ENCODE data around the gene LRP1.

The LRP1 gene

DNA sequence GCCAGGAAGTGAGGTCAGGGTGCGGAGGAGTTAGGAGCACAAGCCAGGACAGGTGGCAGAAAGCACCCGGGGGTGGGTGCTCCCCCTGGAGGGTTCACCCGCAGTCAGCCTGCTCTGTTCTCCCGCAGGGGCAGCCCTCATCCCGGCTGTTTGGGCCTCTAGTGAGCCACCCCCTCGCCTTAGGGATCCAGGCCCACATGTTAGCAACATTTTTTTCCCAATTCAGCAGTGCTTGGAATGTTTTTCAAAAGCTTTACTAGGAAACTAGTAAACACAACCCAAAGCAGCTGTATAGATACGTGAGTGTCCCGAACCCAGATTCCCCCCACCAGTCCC is 59.8 kb downstream of the LRP1 start:
- DNase-seq (ENCODE audit: low spot score) = no peak
- Histone ChIP-seq H3K27ac (no peak overlapping the region), H3K4me3 (no peak overlapping the region)
- TF ChIP-seq, protein P1, sequence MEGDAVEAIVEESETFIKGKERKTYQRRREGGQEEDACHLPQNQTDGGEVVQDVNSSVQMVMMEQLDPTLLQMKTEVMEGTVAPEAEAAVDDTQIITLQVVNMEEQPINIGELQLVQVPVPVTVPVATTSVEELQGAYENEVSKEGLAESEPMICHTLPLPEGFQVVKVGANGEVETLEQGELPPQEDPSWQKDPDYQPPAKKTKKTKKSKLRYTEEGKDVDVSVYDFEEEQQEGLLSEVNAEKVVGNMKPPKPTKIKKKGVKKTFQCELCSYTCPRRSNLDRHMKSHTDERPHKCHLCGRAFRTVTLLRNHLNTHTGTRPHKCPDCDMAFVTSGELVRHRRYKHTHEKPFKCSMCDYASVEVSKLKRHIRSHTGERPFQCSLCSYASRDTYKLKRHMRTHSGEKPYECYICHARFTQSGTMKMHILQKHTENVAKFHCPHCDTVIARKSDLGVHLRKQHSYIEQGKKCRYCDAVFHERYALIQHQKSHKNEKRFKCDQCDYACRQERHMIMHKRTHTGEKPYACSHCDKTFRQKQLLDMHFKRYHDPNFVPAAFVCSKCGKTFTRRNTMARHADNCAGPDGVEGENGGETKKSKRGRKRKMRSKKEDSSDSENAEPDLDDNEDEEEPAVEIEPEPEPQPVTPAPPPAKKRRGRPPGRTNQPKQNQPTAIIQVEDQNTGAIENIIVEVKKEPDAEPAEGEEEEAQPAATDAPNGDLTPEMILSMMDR (IDR thresholded peaks at IDR 0.05) = no peak

DNA sequence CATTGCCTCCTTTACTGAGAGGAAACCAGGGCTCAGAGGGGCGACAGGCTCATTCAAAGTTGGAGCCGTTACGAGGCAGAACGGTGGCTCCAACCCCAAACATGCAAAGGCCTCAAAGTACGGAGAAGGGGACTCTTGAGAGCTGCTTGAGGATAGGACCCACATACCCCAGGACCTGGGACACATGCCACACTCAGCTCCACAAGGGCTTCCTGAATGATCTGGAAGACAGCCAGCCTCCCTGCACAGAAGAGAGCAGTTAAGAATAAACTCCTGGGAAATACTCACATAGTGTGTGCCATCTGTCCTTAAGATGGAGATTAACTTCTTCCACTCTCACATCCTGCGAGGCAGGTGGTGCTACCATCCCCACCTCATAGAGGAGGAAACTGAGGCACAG is 61.8 kb downstream of the LRP1 start:
- no peak for DNase-seq (ENCODE audit: low spot score)
- no peak overlapping the region for H3K27ac ChIP-seq
- TF ChIP-seq, protein P1 (IDR thresholded peaks at IDR 0.05) = no peak
- H3K4me3 ChIP-seq = no peak overlapping the region

DNA sequence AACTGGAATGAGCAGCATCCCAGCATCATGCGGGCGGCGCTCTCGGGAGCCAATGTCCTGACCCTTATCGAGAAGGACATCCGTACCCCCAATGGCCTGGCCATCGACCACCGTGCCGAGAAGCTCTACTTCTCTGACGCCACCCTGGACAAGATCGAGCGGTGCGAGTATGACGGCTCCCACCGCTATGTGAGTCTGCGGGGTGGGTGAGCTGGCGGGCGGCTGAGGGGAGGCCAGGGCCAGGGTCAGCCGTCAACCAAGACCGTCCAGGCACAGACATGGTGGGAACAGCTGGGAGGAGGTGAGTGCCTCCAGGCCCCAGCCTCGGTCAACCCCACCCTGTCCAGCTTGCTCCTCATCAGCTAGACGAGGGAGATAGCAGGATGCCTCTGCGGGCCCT is 62.5 kb downstream of the LRP1 start:
- no peak for DNase-seq (ENCODE audit: low spot score)
- TF ChIP-seq, protein P1 (IDR thresholded peaks at IDR 0.05) = no peak
- Histone ChIP-seq H3K4me3 (no peak overlapping the region), H3K27ac (no peak overlapping the region)

DNA sequence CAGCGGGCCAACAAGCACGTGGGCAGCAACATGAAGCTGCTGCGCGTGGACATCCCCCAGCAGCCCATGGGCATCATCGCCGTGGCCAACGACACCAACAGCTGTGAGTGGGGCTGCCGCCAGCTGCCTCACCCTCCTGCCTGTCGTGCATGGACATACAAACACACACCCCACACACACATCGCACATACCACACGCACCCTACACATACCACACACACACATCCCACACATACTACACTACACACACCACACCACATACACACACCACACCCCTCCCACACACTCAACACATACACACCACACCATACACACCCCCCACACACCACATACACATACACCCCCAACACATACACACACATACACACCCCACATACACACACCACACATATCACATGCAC is 63.1 kb downstream of the LRP1 start:
- Histone ChIP-seq H3K4me3 (no peak overlapping the region), H3K27ac (no peak overlapping the region)
- TF ChIP-seq, protein P1 (IDR thresholded peaks at IDR 0.05) = no peak
- DNase-seq (ENCODE audit: low spot score) = no peak

DNA sequence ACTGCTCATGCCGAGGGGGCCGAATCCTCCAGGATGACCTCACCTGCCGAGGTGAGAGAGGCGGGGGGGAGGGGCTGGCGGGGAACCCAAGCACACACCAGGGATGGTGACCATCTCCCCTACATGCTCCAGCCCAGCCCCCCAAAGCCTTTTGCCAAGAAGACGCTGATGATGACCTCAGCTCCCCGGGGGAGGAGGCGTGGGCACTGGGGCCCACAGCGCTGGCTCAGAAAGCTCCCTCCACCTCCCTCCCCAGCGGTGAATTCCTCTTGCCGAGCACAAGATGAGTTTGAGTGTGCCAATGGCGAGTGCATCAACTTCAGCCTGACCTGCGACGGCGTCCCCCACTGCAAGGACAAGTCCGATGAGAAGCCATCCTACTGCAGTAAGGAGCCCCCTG is 64.6 kb downstream of the LRP1 start:
- no peak overlapping the region for H3K27ac ChIP-seq
- TF ChIP-seq, protein P1 (IDR thresholded peaks at IDR 0.05) = no peak
- H3K4me3 ChIP-seq = no peak overlapping the region
- DNase-seq (ENCODE audit: low spot score) = no peak

DNA sequence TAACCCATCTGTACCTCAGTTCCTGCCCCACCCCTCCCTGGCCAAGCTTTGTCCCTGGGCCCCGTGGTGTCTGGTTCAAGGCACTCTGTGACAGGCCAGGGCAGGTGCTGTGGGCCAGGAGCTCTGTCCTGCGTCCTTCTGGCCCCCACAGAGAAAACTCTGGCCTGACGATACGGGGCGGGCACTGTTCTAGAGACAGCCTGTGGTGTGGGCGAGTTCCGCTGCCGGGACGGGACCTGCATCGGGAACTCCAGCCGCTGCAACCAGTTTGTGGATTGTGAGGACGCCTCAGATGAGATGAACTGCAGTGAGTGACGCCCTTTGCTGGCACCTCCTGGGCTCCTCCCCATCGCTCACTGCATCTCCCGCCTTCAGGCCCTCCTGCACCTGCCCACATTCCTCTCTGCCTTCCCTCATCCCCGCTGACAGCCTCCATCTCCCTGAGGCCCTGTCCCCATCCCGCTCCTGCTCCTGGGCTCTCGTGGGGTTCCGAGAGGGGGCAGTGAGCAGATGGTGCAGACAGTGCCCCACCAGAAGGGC is 65.5 kb downstream of the LRP1 start:
- H3K27ac ChIP-seq = no peak overlapping the region
- TF ChIP-seq, protein P1 (IDR thresholded peaks at IDR 0.05) = no peak
- H3K4me3 ChIP-seq = no peak overlapping the region
- DNase-seq (ENCODE audit: low spot score) = no peak

DNA sequence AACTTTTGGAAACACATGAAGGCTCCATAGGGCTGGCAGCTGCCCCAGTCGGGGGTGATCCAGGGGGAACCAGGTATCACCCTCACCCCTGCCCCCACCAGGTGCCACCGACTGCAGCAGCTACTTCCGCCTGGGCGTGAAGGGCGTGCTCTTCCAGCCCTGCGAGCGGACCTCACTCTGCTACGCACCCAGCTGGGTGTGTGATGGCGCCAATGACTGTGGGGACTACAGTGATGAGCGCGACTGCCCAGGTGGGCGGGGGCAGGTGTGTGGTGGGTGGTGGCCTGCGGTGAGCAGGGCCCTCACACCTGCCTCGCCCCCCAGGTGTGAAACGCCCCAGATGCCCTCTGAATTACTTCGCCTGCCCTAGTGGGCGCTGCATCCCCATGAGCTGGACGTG is 66.0 kb downstream of the LRP1 start:
- Histone ChIP-seq H3K4me3 (no peak overlapping the region), H3K27ac (no peak overlapping the region)
- no peak for DNase-seq (ENCODE audit: low spot score)
- TF ChIP-seq, protein P1 (IDR thresholded peaks at IDR 0.05) = no peak

Data from coronary artery (tissue), 2 donors.